ENCODE measurements around the gene NRXN3.

GRCh38 chr14:79093531-79093930, 923.4 kb downstream of the NRXN3 start:
- no peak for TF ChIP-seq CTCF (IDR thresholded peaks at IDR 0.05; ENCODE audit: low read length)
- no peak for TF ChIP-seq EZH2 (IDR thresholded peaks at IDR 0.05; ENCODE audit: borderline replicate concordance, low read length)

Data from OCI-LY1 (cell line).